GM10266 (cell line): Measurements from ENCODE around the gene RNU5B-1.

Source experiments
- DNase-seq: peaks from one replicate; pipeline ENCODE4 v3.0.0; 2012; ENCODE audit errors: extremely low spot score
- CTCF ChIP-seq: IDR thresholded peaks from 2 replicates; pipeline ENCODE4 v1.5.1; 2012; ENCODE audit warnings: mild to moderate bottlenecking, low read depth; ENCODE audit not compliant: control insufficient read depth, insufficient read depth; ENCODE audit errors: missing control alignments

Gene RNU5B-1

GRCh38 chr15:65289261-65289854 lies 15.1 kb upstream of the RNU5B-1 start:
- no peak for DNase-seq

GRCh38 chr15:65290228-65290627 lies 14.2 kb upstream of the RNU5B-1 start:
- DNase-seq, result no peak
- no peak for TF ChIP-seq CTCF

More at GRCh38 chr15:65289261-65289854, 15.1 kb upstream of the RNU5B-1 start:
- TF ChIP-seq CTCF, result no peak

GRCh38 chr15:65292938-65293518 lies 11.4 kb upstream of the RNU5B-1 start:
- no peak for DNase-seq
- no peak for TF ChIP-seq CTCF

- TF ChIP-seq CTCF, result no peak
- DNase-seq, result no peak
Observed at GRCh38 chr15:65298731-65299130, 5.7 kb upstream of the RNU5B-1 start.

GRCh38 chr15:65300924-65301441 lies 3.5 kb upstream of the RNU5B-1 start:
- DNase-seq, result no peak
- no peak for TF ChIP-seq CTCF

- no peak for DNase-seq
- TF ChIP-seq CTCF, result no peak
Observed at GRCh38 chr15:65302061-65302460, 2.4 kb upstream of the RNU5B-1 start.

GRCh38 chr15:65303687-65304380 lies 643 bp upstream of the RNU5B-1 start:
- no peak for DNase-seq
- TF ChIP-seq CTCF, result no peak
